GM12878 (cell line): ENCODE measurements around the gene FAM9C. TPM values are rescaled to one million over a fixed set of nuclear protein-coding genes. Genes with fewer than 3 reads are reported as not detected.

Experiments used
- CHD4 ChIP-seq: fragments of 200-600 bp; sonication (generic); IDR thresholded peaks from 2 replicates; pipeline ENCODE4 v1.6.1; 2016; ENCODE audit warnings: mild to moderate bottlenecking
- E2F8 ChIP-seq: fragments of 450-650 bp; IDR thresholded peaks from 2 replicates; pipeline ENCODE4 v1.6.1; 2018; ENCODE audit warnings: mild to moderate bottlenecking, low read depth, moderate library complexity; ENCODE audit not compliant: partially characterized antibody
- EED ChIP-seq: sonication (generic); IDR thresholded peaks from 2 replicates; pipeline ENCODE4 v1.6.1; 2016; ENCODE audit warnings: antibody characterized with exemption, low read depth
- FOXM1 ChIP-seq: IDR thresholded peaks from 2 replicates; pipeline ENCODE4 v1.6.1; 2012; ENCODE audit warnings: low read depth, mild to moderate bottlenecking, inconsistent platforms, low read length, moderate library complexity
- IKZF1 ChIP-seq: fragments of 450-650 bp; conservative IDR thresholded peaks from 2 replicates; pipeline ENCODE4 v1.6.1; 2017; ENCODE audit warnings: antibody characterized with exemption, mild to moderate bottlenecking
- IKZF2 ChIP-seq, 2 experiments: fragments of 450-650 bp; IDR thresholded peaks; 2 replicates each; pipeline ENCODE4 v1.6.1; 2017; ENCODE audit warnings: mild to moderate bottlenecking in 2 of 2, moderate library complexity in 2 of 2
- KDM1A ChIP-seq: fragments of 200-600 bp; sonication (generic); IDR thresholded peaks from 2 replicates; pipeline ENCODE4 v1.6.1; 2016; ENCODE audit warnings: borderline replicate concordance
- MEF2A ChIP-seq: IDR thresholded peaks from 2 replicates; pipeline ENCODE4 v1.6.1; 2011; ENCODE audit warnings: low read depth, mild to moderate bottlenecking, low read length, moderate library complexity; ENCODE audit not compliant: insufficient read depth
- MXI1 ChIP-seq: fragments of 150-350 bp; IDR thresholded peaks from 2 replicates; pipeline ENCODE4 v1.6.1; 2011; ENCODE audit warnings: low read depth, mild to moderate bottlenecking, inconsistent platforms, low read length, improper control_type of control experiment
- NRF1 ChIP-seq: conservative IDR thresholded peaks from 2 replicates; pipeline ENCODE4 v1.6.1; 2011; ENCODE audit warnings: mild to moderate bottlenecking, low read depth, low read length, improper control_type of control experiment
- PBX3 ChIP-seq: IDR thresholded peaks from 2 replicates; pipeline ENCODE4 v1.6.1; 2011; ENCODE audit warnings: mild to moderate bottlenecking, low read depth, low read length, moderate library complexity; ENCODE audit not compliant: insufficient replicate concordance
- SIN3A ChIP-seq: IDR thresholded peaks from 2 replicates; pipeline ENCODE4 v1.6.1; 2012; ENCODE audit warnings: low read depth, low read length, improper control_type of control experiment
- SMAD1 ChIP-seq: fragments of 450-650 bp; IDR thresholded peaks from 2 replicates; pipeline ENCODE4 v1.6.1; 2018; ENCODE audit warnings: mild to moderate bottlenecking, low read depth; ENCODE audit not compliant: partially characterized antibody
- SMAD5 ChIP-seq: IDR thresholded peaks from 2 replicates; pipeline ENCODE4 v1.6.1; 2016; ENCODE audit warnings: antibody characterized with exemption, low read depth
- SRF ChIP-seq, 2 experiments: IDR thresholded peaks; 2 replicates each; pipeline ENCODE4 v1.6.1; 2011; ENCODE audit warnings: low read depth in 2 of 2, low read length in 2 of 2, mild to moderate bottlenecking in 1 of 2, moderate library complexity in 1 of 2
- TAF1 ChIP-seq: IDR thresholded peaks from 2 replicates; pipeline ENCODE4 v1.6.1; 2011; ENCODE audit warnings: mild to moderate bottlenecking, low read depth, low read length, borderline replicate concordance
- TARDBP ChIP-seq: IDR thresholded peaks from 2 replicates; pipeline ENCODE4 v1.6.1; 2016; ENCODE audit warnings: borderline replicate concordance
- TCF12 ChIP-seq: IDR thresholded peaks from 2 replicates; pipeline ENCODE4 v1.6.1; 2011; ENCODE audit warnings: low read depth, mild to moderate bottlenecking, low read length
- ZNF274 ChIP-seq: IDR thresholded peaks from one replicate; pipeline ENCODE4 v1.8.0; 2011; ENCODE audit not compliant: insufficient read length, insufficient read depth
- polyA plus RNA-seq, 11 experiments: library from polyadenylated mRNA; depleted of rRNA in 4 of 11; unstranded in 6 of 11; stranded (reverse) in 5 of 11; fragments of >200 nt; fragmentation: Nextera tagmentation in 4 of 11; fragmentation: Illumina TruSeq in 1 of 11; extraction: Ambion mirVana in 4 of 11; extraction: Trizol in 1 of 11; gene quantifications; 1 replicate in 1 of 11; 2 replicates in 10 of 11; pipeline versions ENCODE4 v1.2.1 to v1.2.3, GENCODE V29; 2011 to 2016; ENCODE audit warnings: inconsistent platforms in 2 of 11, missing spikeins in 2 of 11, low read depth in 1 of 11
- total RNA-seq, 4 experiments: library from RNA; depleted of rRNA in 3 of 4; stranded (reverse); fragments of >200 nt in 3 of 4; fragmentation: Illumina TruSeq in 1 of 4; extraction: Trizol in 1 of 4; gene quantifications; 2 replicates each; pipeline versions ENCODE4 v1.2.1 to v1.2.3, GENCODE V29; 2013 to 2021
- TF ChIP-seq, protein P1 (sequence below): IDR thresholded peaks from 2 replicates; pipeline ENCODE4 v1.6.1; 2012; ENCODE audit warnings: low read depth, low read length, improper control_type of control experiment
- TF ChIP-seq, protein P2 (sequence below): IDR thresholded peaks from 2 replicates; pipeline ENCODE4 v1.6.1; 2012; ENCODE audit warnings: low read depth, low read length, improper control_type of control experiment

The FAM9C gene
- total and polyA plus RNA-seq, 10 of the 15 experiments (the other 5 are each of a cell fraction or from before 2014, with no cell fraction given): 0.01 to 0.03 TPM; not detected in 8

GRCh38 chrX:13053171-13053570, 8.8 kb upstream of the FAM9C start (continued):
- TF ChIP-seq, protein P1, sequence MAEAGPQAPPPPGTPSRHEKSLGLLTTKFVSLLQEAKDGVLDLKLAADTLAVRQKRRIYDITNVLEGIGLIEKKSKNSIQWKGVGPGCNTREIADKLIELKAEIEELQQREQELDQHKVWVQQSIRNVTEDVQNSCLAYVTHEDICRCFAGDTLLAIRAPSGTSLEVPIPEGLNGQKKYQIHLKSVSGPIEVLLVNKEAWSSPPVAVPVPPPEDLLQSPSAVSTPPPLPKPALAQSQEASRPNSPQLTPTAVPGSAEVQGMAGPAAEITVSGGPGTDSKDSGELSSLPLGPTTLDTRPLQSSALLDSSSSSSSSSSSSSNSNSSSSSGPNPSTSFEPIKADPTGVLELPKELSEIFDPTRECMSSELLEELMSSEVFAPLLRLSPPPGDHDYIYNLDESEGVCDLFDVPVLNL: no peak
- TF ChIP-seq SMAD5 (no peak), E2F8 (no peak), TCF12 (peak; percentile 26; the same call in 1 of the 2 replicates), TAF1 (no peak), EED (peak; percentile 62; the same call in 1 of the 2 replicates), IKZF2 (IDR thresholded peaks at IDR 0.05) (peak in 1 of 2 experiments; percentile 17; a peak in 1 of 4 replicates), SIN3A (no peak), TARDBP (no peak), IKZF1 (peak; percentile 37), SMAD1 (no peak), ZNF274 (no peak), MXI1 (no peak), NRF1 (no peak), MEF2A (no peak), CHD4 (no peak), KDM1A (no peak), SRF (IDR thresholded peaks at IDR 0.05; ENCODE audit: low read depth in 2 of 2, low read length in 2 of 2) (0 out of 4 replicates have a peak, but pooled peaks of 1 of the 2 experiments have one; percentile 16), PBX3 (no peak), FOXM1 (peak; percentile 63; the same call in 1 of the 2 replicates)
- TF ChIP-seq, protein P2, sequence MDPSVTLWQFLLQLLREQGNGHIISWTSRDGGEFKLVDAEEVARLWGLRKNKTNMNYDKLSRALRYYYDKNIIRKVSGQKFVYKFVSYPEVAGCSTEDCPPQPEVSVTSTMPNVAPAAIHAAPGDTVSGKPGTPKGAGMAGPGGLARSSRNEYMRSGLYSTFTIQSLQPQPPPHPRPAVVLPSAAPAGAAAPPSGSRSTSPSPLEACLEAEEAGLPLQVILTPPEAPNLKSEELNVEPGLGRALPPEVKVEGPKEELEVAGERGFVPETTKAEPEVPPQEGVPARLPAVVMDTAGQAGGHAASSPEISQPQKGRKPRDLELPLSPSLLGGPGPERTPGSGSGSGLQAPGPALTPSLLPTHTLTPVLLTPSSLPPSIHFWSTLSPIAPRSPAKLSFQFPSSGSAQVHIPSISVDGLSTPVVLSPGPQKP: no peak
